HG02759 (cell line): ENCODE measurements around the gene NHSL1.

ENCODE experiments used
- ATAC-seq: cut with Tn5 transposase; IDR thresholded peaks from one replicate; pipeline ENCODE4 v1.9.1; 2021; ENCODE audit warnings: mild to moderate bottlenecking, moderate library complexity; ENCODE audit not compliant: unreplicated experiment

The NHSL1 gene

DNA sequence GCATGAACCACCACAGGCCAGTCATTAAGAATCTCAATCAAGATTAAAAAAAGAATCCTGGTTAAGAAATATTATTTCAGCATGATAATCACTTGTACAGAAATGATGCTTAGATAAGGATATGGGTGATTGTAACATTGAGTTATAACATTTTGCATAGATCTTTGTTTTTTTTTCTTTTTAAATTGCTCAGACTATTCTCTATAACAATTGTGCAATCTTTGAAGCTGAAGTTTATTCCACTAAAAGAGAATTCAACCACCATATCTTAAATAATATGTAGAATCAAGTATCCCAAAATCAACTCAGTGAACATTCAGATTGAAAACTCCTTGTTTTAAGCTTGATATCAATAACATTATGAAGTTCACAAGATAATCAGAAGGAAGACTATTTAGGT lies 122.3 kb downstream of the NHSL1 start:
- ATAC-seq, result no peak

DNA sequence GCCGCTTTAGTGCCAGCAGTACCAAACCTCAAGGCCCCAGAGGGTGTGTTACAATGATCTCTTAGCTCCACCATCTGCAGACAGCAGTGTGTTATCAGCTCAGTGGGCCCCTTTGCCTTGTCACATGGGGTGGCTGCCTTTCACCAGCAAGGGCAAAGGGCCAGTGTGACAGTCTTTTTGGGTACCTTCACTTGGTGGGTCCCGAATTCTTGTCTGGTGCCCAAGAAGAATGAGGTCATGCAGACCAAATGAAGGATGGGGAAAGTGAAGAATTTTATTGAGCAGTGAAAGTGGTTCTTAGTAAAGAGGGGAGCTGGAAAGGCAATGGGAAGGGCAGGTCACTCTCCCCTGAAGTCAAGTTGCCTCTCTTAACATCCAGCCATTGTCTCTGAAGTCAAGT lies 124.5 kb downstream of the NHSL1 start:
- ATAC-seq, result no peak

DNA sequence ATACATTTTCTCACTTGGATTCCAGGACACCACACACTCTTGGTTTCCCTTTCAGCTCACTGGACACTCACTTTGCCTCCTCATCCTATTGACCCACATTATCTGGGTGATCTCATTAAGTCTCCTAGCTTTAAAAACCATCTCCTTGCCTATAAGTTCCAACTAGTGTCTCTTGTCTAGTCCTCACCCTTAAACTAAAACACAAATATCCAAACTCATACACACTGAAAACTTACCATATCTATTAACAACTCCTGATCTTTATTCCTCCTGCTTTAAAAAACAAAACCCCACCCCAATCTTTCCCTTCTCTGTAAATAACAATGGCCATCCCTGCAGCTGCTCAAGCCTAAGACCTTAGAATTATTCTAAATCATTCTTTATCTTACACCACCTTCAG lies 125.1 kb downstream of the NHSL1 start:
- ATAC-seq, result no peak

DNA sequence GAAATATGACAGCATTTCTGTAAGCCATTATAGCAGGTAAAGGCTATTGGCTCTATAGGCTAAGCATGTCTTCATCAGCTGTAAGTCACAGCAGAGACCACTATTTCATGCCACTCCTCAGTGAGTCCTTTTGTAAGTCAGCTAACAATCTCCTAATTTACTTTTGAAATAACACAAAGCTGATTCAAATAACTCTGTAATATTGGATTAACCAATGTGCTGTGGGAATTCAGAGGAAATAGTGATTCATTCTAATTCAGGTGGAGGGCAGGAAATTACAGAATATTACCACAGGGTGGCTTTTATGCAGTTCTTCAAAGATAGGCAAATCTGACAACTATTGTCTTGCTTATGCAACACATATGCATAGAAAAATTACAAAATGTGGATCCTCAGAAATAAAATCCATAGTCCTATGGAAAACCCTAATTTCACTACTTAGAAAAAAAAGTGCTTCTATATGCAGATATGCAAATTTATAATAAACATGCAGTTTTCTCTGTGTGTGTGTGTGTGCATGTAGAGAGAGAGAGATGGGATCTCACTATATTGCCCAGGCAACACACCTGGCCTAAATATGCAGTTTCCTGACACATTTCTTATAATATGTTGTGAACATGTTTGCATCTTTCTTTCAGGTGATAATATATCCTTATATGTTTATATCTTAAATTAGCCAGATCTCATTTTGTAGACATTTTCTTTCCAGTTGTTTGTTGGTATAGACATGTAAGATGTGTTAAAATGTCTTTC lies 126.4 kb downstream of the NHSL1 start:
- no peak for ATAC-seq
